Central memory CD8-positive, alpha-beta T cell (primary cell): ENCODE data around the gene KLHL8.
A peak's percentile ranks its signal among the peaks of the same experiment; 100 is the strongest.

Experiments
- ATAC-seq: fragments of 150-1000 bp; cut with Tn5 transposase; replicated peaks from 2 replicates; pipeline ENCODE4 v1.10.0; 2022; ENCODE audit warnings: mild to moderate bottlenecking, moderate FRiP score, moderate number of reproducible peaks; ENCODE audit not compliant: poor library complexity, severe bottlenecking; ENCODE audit errors: extremely low read depth
- DNase-seq, 2 donors: peaks; one replicate each; pipeline ENCODE4 v3.0.0; 2021; ENCODE audit warnings: low spot score in 2 of 2
- H3K27ac Mint-ChIP-seq: one replicate; pipeline ENCODE4 v1.8.0; 2022; ENCODE audit warnings: low read depth, mild to moderate bottlenecking, moderate library complexity, mixed read lengths
- H3K27me3 Mint-ChIP-seq: one replicate; pipeline ENCODE4 v1.8.0; 2022; ENCODE audit warnings: mixed read lengths
- H3K36me3 Mint-ChIP-seq: one replicate; pipeline ENCODE4 v1.8.0; 2022; ENCODE audit warnings: mild to moderate bottlenecking, moderate library complexity, mixed read lengths; ENCODE audit not compliant: insufficient read depth
- H3K4me1 Mint-ChIP-seq: one replicate; pipeline ENCODE4 v1.8.0; 2022; ENCODE audit warnings: mixed read lengths
- H3K4me3 Mint-ChIP-seq: one replicate; pipeline ENCODE4 v1.8.0; 2022; ENCODE audit warnings: mild to moderate bottlenecking, moderate library complexity, mixed read lengths
- H3K9me3 Mint-ChIP-seq: one replicate; pipeline ENCODE4 v1.8.0; 2022; ENCODE audit warnings: mixed read lengths

The KLHL8 gene

GRCh38 chr4:87220094-87220822 is at the start of gene KLHL8:
KLHL8 (minus strand) TSS chr4:87220618; CDS start chr4:87195539, 25,079 bp downstream.
- peak; percentile 89 for ATAC-seq
- no peaks in the 10 kb centered on the region for H3K27me3 Mint-ChIP-seq
- peak within 1 kb of the TSS; percentile 84 for H3K4me3 Mint-ChIP-seq

GRCh38 chr4:87270144-87270543 is 49.7 kb upstream of the KLHL8 start:
- Mint-ChIP-seq H3K4me1 (no peaks in the 10 kb centered on the region), H3K27ac (no peak overlapping the region), H3K27me3 (peaks cover 50% of the 10 kb centered on the region), H3K36me3 (no peaks in the 10 kb centered on the region), H3K4me3 (no peak overlapping the region), H3K9me3 (no peaks in the 10 kb centered on the region)
- ATAC-seq (no peak), DNase-seq (no peak)

More at GRCh38 chr4:87220094-87220822, at the start of gene KLHL8:
- Mint-ChIP-seq H3K36me3 (peaks cover 3% of the 10 kb centered on the region), H3K27ac (peak within 1 kb of the TSS; percentile 85), H3K9me3 (no peaks in the 10 kb centered on the region), H3K4me1 (peaks cover 13% of the 10 kb centered on the region)
- peak; percentile 78 to 81 for DNase-seq

- ATAC-seq (no peak), DNase-seq (no peak)
- no peaks in the 10 kb centered on the region for H3K4me1 Mint-ChIP-seq
- H3K36me3 Mint-ChIP-seq, result no peaks in the 10 kb centered on the region
- peaks cover 36% of the 10 kb centered on the region for H3K27me3 Mint-ChIP-seq
- H3K27ac Mint-ChIP-seq, result no peak overlapping the region
- no peaks in the 10 kb centered on the region for H3K9me3 Mint-ChIP-seq
- no peak overlapping the region for H3K4me3 Mint-ChIP-seq
Measured at GRCh38 chr4:87268411-87268810, 48.0 kb upstream of the KLHL8 start.

- Mint-ChIP-seq H3K4me1 (no peaks in the 10 kb centered on the region), H3K4me3 (no peak overlapping the region), H3K27ac (no peak overlapping the region), H3K36me3 (no peaks in the 10 kb centered on the region), H3K9me3 (no peaks in the 10 kb centered on the region), H3K27me3 (peaks cover 28% of the 10 kb centered on the region)
- no peak for ATAC-seq
- DNase-seq, result no peak
Measured at GRCh38 chr4:87266986-87267385, 46.6 kb upstream of the KLHL8 start.

- no peaks in the 10 kb centered on the region for H3K9me3 Mint-ChIP-seq
- H3K36me3 Mint-ChIP-seq, result no peaks in the 10 kb centered on the region
- H3K4me3 Mint-ChIP-seq, result no peak overlapping the region
- no peak overlapping the region for H3K27ac Mint-ChIP-seq
- no peak for DNase-seq
- peaks cover 14% of the 10 kb centered on the region for H3K27me3 Mint-ChIP-seq
- H3K4me1 Mint-ChIP-seq, result no peaks in the 10 kb centered on the region
- no peak for ATAC-seq
Measured at GRCh38 chr4:87262886-87263285, 42.5 kb upstream of the KLHL8 start.

GRCh38 chr4:87260477-87260876 is 40.1 kb upstream of the KLHL8 start:
- peaks cover 5% of the 10 kb centered on the region for H3K9me3 Mint-ChIP-seq
- no peak overlapping the region for H3K27ac Mint-ChIP-seq
- no peaks in the 10 kb centered on the region for H3K36me3 Mint-ChIP-seq
- peaks cover 6% of the 10 kb centered on the region for H3K27me3 Mint-ChIP-seq
- H3K4me1 Mint-ChIP-seq, result no peaks in the 10 kb centered on the region
- no peak for DNase-seq
- H3K4me3 Mint-ChIP-seq, result no peak overlapping the region
- no peak for ATAC-seq

GRCh38 chr4:87258677-87259076 is 38.3 kb upstream of the KLHL8 start:
- H3K4me3 Mint-ChIP-seq, result no peak overlapping the region
- no peak for ATAC-seq
- no peaks in the 10 kb centered on the region for H3K36me3 Mint-ChIP-seq
- no peak overlapping the region for H3K27ac Mint-ChIP-seq
- H3K4me1 Mint-ChIP-seq, result no peaks in the 10 kb centered on the region
- peaks cover 6% of the 10 kb centered on the region for H3K9me3 Mint-ChIP-seq
- DNase-seq, result no peak
- H3K27me3 Mint-ChIP-seq, result peaks cover 6% of the 10 kb centered on the region

GRCh38 chr4:87257523-87257922 is 37.1 kb upstream of the KLHL8 start:
- Mint-ChIP-seq H3K27me3 (no peaks in the 10 kb centered on the region), H3K4me1 (no peaks in the 10 kb centered on the region), H3K4me3 (no peak overlapping the region), H3K36me3 (no peaks in the 10 kb centered on the region), H3K9me3 (peaks cover 6% of the 10 kb centered on the region), H3K27ac (no peak overlapping the region)
- no peak for ATAC-seq
- no peak for DNase-seq

GRCh38 chr4:87255755-87256154 is 35.3 kb upstream of the KLHL8 start:
- DNase-seq (no peak), ATAC-seq (no peak)
- H3K4me3 Mint-ChIP-seq, result no peak overlapping the region
- no peak overlapping the region for H3K27ac Mint-ChIP-seq
- no peaks in the 10 kb centered on the region for H3K27me3 Mint-ChIP-seq
- no peaks in the 10 kb centered on the region for H3K36me3 Mint-ChIP-seq
- peaks cover 6% of the 10 kb centered on the region for H3K9me3 Mint-ChIP-seq
- no peaks in the 10 kb centered on the region for H3K4me1 Mint-ChIP-seq

GRCh38 chr4:87251106-87251505 is 30.7 kb upstream of the KLHL8 start:
- H3K27me3 Mint-ChIP-seq, result peaks cover 19% of the 10 kb centered on the region
- no peak for ATAC-seq
- H3K9me3 Mint-ChIP-seq, result peaks cover 11% of the 10 kb centered on the region
- H3K27ac Mint-ChIP-seq, result no peak overlapping the region
- DNase-seq, result no peak
- no peak overlapping the region for H3K4me3 Mint-ChIP-seq
- no peaks in the 10 kb centered on the region for H3K36me3 Mint-ChIP-seq
- H3K4me1 Mint-ChIP-seq, result no peaks in the 10 kb centered on the region

GRCh38 chr4:87250294-87250693 is 29.9 kb upstream of the KLHL8 start:
- no peak overlapping the region for H3K4me3 Mint-ChIP-seq
- ATAC-seq, result no peak
- H3K4me1 Mint-ChIP-seq, result no peaks in the 10 kb centered on the region

GRCh38 chr4:87249332-87250019 is 29.1 kb upstream of the KLHL8 start:
- peaks cover 5% of the 10 kb centered on the region for H3K9me3 Mint-ChIP-seq
- DNase-seq, result no peak
- no peaks in the 10 kb centered on the region for H3K36me3 Mint-ChIP-seq
- no peak for ATAC-seq
- H3K4me3 Mint-ChIP-seq, result no peak overlapping the region
- H3K4me1 Mint-ChIP-seq, result no peaks in the 10 kb centered on the region
- no peak overlapping the region for H3K27ac Mint-ChIP-seq
- peaks cover 32% of the 10 kb centered on the region for H3K27me3 Mint-ChIP-seq

More at GRCh38 chr4:87250294-87250693, 29.9 kb upstream of the KLHL8 start:
- H3K36me3 Mint-ChIP-seq, result no peaks in the 10 kb centered on the region
- peaks cover 24% of the 10 kb centered on the region for H3K27me3 Mint-ChIP-seq
- H3K9me3 Mint-ChIP-seq, result peaks cover 5% of the 10 kb centered on the region
- DNase-seq, result no peak
- H3K27ac Mint-ChIP-seq, result no peak overlapping the region

- peaks cover 23% of the 10 kb centered on the region for H3K9me3 Mint-ChIP-seq
- ATAC-seq (no peak), DNase-seq (no peak)
- peaks cover 78% of the 10 kb centered on the region for H3K27me3 Mint-ChIP-seq
- no peaks in the 10 kb centered on the region for H3K36me3 Mint-ChIP-seq
- no peaks in the 10 kb centered on the region for H3K4me1 Mint-ChIP-seq
- H3K4me3 Mint-ChIP-seq, result no peak overlapping the region
- no peak overlapping the region for H3K27ac Mint-ChIP-seq
Measured at GRCh38 chr4:87243426-87244053, 23.1 kb upstream of the KLHL8 start.
